Smooth muscle cell (in vitro differentiated cells): ENCODE results near the gene GRID1. TPM values are rescaled to one million over a fixed set of nuclear protein-coding genes. Genes with fewer than 3 reads are reported as not detected.

ENCODE experiments used
- DNase-seq: peaks from one replicate; lab custom pipeline; 2025; ENCODE audit not compliant: unreplicated experiment; lab: John Stamatoyannopoulos, UW
- H2AFZ ChIP-seq: fragments of 200-600 bp; sonication (generic); 2 replicates; pipeline ENCODE4 v1.6.0; 2016; ENCODE audit warnings: antibody characterized with exemption, low read depth, mild to moderate bottlenecking
- H3F3A ChIP-seq: fragments of 200-600 bp; sonication (generic); 2 replicates; pipeline ENCODE4 v1.6.0; 2017; ENCODE audit warnings: antibody characterized with exemption, low read depth
- H3K27ac ChIP-seq: fragments of 200-600 bp; sonication (generic); 2 replicates; pipeline ENCODE4 v1.5.1; 2016; ENCODE audit warnings: low read depth, mild to moderate bottlenecking
- H3K27me3 ChIP-seq: fragments of 200-600 bp; sonication (generic); 2 replicates; pipeline ENCODE4 v1.6.1; 2016; ENCODE audit warnings: low read depth, mild to moderate bottlenecking
- H3K36me3 ChIP-seq: fragments of 200-600 bp; sonication (generic); 2 replicates; pipeline ENCODE4 v1.5.1; 2016; ENCODE audit warnings: low read depth
- H3K4me1 ChIP-seq: fragments of 200-600 bp; sonication (generic); 2 replicates; pipeline ENCODE4 v1.5.1; 2016; ENCODE audit warnings: low read depth
- H3K4me2 ChIP-seq: fragments of 200-600 bp; sonication (generic); 2 replicates; pipeline ENCODE4 v1.6.0; 2016; ENCODE audit warnings: mild to moderate bottlenecking
- H3K4me3 ChIP-seq: fragments of 200-600 bp; sonication (generic); 2 replicates; pipeline ENCODE4 v1.5.1; 2016; ENCODE audit warnings: mild to moderate bottlenecking
- H3K79me2 ChIP-seq: fragments of 200-600 bp; sonication (generic); 2 replicates; pipeline ENCODE4 v1.6.0; 2016; ENCODE audit warnings: low read depth, mild to moderate bottlenecking
- H3K9ac ChIP-seq: fragments of 200-600 bp; sonication (generic); 2 replicates; pipeline ENCODE4 v1.6.0; 2016; ENCODE audit warnings: low read depth
- H3K9me3 ChIP-seq: fragments of 200-600 bp; sonication (generic); replicated peaks from 2 replicates; pipeline ENCODE4 v1.5.1; 2016; ENCODE audit warnings: low read depth
- H4K20me1 ChIP-seq: fragments of 200-600 bp; sonication (generic); 2 replicates; pipeline ENCODE4 v1.6.0; 2016; ENCODE audit warnings: low read depth
- WGBS: methylation state at CpG from one replicate; pipeline ENCODE4 v1.1.7; 2016; ENCODE audit warnings: low lambda C conversion rate; 5-methylcytosine and 5-hydroxymethylcytosine counted together
- polyA plus RNA-seq: library from polyadenylated mRNA; unstranded; fragments of >200 nt; fragmentation: Nextera tagmentation; extraction: Ambion mirVana; gene quantifications from 2 replicates; pipeline ENCODE4 v1.2.1, GENCODE V29; 2016
- total RNA-seq: library from RNA; depleted of rRNA; stranded (reverse); fragments of >200 nt; gene quantifications from 2 replicates; pipeline ENCODE4 v1.2.3, GENCODE V29; 2014
- TF ChIP-seq, protein P1 (sequence below): fragments of 200-600 bp; sonication (generic); IDR thresholded peaks from 2 replicates; pipeline ENCODE4 v1.5.1; 2017; ENCODE audit warnings: borderline replicate concordance, mild to moderate bottlenecking, antibody characterized with exemption; ENCODE audit not compliant: insufficient read depth, poor library complexity, severe bottlenecking

Gene GRID1
- total and polyA plus RNA-seq, 2 experiments from 2014 or later, result 4.4 to 7.4 TPM

DNA sequence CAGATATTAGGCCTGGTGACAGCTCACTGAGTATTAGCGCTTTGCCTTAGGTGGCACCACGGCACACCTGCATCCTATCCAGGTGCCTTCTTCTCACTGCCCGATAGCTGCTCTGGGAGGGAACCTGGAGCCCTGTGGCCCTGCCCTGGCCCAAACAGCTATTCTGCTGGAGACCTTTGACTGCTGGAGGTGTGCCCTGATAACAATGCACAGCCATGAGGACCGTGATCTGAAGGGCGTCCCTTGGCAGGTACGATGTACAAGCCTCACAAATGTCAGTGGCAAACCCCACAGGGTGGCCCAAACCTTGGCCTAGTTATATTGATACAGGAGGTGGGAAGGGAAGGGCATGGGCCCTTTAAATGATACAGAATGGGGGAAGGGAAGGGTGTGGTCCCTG is 259.5 kb downstream of the GRID1 start:
- no peak for DNase-seq
- no peak overlapping the region for H3K4me3 ChIP-seq
- 98% methylated on average over 6 of the region's 6 CpGs for WGBS

DNA sequence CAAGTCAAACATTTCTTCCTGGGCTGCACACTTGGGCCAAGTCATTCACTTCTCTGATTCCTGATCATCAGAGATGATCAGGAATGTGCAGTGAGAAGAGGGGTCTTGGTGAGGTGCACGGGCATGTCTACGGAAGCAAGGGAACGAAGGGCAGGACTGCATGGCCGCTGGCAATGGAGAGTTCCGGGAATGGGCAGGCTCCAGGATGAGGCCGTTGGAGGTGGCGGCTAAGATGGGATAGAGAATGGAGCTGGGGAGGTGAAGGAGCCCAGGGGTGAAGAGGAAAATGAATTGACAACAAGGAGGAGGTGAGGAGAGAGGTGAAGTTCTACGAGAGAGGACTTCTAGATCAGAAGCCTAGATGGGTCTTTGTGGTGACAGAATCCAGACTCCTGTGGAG is 260.0 kb downstream of the GRID1 start:
- Histone ChIP-seq H4K20me1 (no peaks in the 10 kb centered on the region), H3K79me2 (no peaks in the 10 kb centered on the region), H3K9me3 (no peaks in the 10 kb centered on the region), H3K4me2 (no peak overlapping the region), H3K4me1 (no peaks in the 10 kb centered on the region), H3K4me3 (no peak overlapping the region), H2AFZ (no peak overlapping the region), H3K9ac (no peak overlapping the region), H3K27ac (no peak overlapping the region), H3K36me3 (no peaks in the 10 kb centered on the region), H3K27me3 (no peaks in the 10 kb centered on the region), H3F3A (no peaks in the 10 kb centered on the region)
- TF ChIP-seq, protein P1, sequence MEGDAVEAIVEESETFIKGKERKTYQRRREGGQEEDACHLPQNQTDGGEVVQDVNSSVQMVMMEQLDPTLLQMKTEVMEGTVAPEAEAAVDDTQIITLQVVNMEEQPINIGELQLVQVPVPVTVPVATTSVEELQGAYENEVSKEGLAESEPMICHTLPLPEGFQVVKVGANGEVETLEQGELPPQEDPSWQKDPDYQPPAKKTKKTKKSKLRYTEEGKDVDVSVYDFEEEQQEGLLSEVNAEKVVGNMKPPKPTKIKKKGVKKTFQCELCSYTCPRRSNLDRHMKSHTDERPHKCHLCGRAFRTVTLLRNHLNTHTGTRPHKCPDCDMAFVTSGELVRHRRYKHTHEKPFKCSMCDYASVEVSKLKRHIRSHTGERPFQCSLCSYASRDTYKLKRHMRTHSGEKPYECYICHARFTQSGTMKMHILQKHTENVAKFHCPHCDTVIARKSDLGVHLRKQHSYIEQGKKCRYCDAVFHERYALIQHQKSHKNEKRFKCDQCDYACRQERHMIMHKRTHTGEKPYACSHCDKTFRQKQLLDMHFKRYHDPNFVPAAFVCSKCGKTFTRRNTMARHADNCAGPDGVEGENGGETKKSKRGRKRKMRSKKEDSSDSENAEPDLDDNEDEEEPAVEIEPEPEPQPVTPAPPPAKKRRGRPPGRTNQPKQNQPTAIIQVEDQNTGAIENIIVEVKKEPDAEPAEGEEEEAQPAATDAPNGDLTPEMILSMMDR, result no peak
- DNase-seq, result no peak
- WGBS, result 97% methylated on average over 8 of the region's 8 CpGs

More for the DNA sequence above, 259.5 kb downstream of the GRID1 start:
- H3K4me2 ChIP-seq, result no peak overlapping the region
- TF ChIP-seq, protein P1, result no peak
- no peaks in the 10 kb centered on the region for H3K79me2 ChIP-seq
- H3K9me3 ChIP-seq, result no peaks in the 10 kb centered on the region
- H2AFZ ChIP-seq, result no peak overlapping the region
- H3K9ac ChIP-seq, result no peak overlapping the region
- no peaks in the 10 kb centered on the region for H3K4me1 ChIP-seq
- no peak overlapping the region for H3K27ac ChIP-seq
- no peaks in the 10 kb centered on the region for H3F3A ChIP-seq
- no peaks in the 10 kb centered on the region for H3K27me3 ChIP-seq
- H3K36me3 ChIP-seq, result no peaks in the 10 kb centered on the region
- no peaks in the 10 kb centered on the region for H4K20me1 ChIP-seq

DNA sequence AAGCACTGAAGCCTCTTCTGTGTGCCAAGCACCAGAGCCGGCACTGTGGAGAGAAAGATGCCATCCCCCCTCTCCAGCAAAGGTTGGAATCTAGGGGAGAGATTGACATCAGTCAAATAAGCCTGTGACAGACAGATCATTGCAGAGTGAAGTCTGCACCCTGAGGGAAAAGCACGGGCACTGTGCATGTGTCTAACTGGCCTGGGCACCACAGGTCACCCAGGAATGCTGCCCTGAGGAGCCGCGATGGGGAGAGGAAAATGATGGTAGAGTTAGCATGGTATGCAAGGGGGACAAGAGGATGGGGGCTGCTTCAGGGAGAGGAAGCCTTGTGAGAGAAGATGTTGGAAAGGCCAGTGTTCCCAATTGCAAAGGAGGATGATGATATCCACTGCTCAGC is 261.0 kb downstream of the GRID1 start:
- no peak for DNase-seq
- H3K36me3 ChIP-seq, result no peaks in the 10 kb centered on the region
- no peak overlapping the region for H3K9ac ChIP-seq

DNA sequence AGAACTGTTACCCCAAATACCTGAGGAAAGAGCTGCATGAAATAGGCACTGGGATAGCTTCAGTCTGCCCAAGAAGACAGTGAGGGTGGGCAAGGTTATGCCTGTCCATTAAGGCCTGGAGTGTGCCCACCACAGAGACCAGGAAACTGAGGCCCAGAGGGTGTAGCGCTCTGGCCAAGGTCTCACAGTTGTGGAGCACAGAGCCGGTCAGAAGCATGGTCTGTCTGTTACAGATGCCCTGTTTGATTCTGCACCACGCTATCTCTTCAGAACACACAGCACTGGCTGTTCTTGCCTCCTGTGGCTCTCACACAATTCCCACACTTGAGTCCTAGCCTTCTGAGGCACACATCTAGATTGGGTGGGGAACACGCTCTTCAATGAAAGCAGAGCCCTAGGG is 261.4 kb downstream of the GRID1 start:
- no peak overlapping the region for H3K4me2 ChIP-seq
- H3K79me2 ChIP-seq, result no peaks in the 10 kb centered on the region
- TF ChIP-seq, protein P1, result no peak
- no peak overlapping the region for H3K4me3 ChIP-seq
- H3K36me3 ChIP-seq, result no peaks in the 10 kb centered on the region
- no peak for DNase-seq
- no peaks in the 10 kb centered on the region for H3K27me3 ChIP-seq
- H3K27ac ChIP-seq, result no peak overlapping the region
- H3K9me3 ChIP-seq, result no peaks in the 10 kb centered on the region
- peaks cover 5% of the 10 kb centered on the region for H3K4me1 ChIP-seq
- no peak overlapping the region for H2AFZ ChIP-seq
- no peaks in the 10 kb centered on the region for H4K20me1 ChIP-seq
- WGBS, result 96% methylated on average over 4 of the region's 4 CpGs
- peaks cover 6% of the 10 kb centered on the region for H3F3A ChIP-seq
- H3K9ac ChIP-seq, result no peak overlapping the region

More for the DNA sequence above, 261.0 kb downstream of the GRID1 start:
- H3K79me2 ChIP-seq, result no peaks in the 10 kb centered on the region
- H3K9me3 ChIP-seq, result no peaks in the 10 kb centered on the region
- H3K4me1 ChIP-seq, result peaks cover under 1% of the 10 kb centered on the region
- 91% methylated on average over 4 of the region's 4 CpGs for WGBS
- no peak overlapping the region for H2AFZ ChIP-seq
- peaks cover 2% of the 10 kb centered on the region for H3F3A ChIP-seq
- H3K27me3 ChIP-seq, result no peaks in the 10 kb centered on the region
- H3K4me3 ChIP-seq, result no peak overlapping the region
- no peak overlapping the region for H3K4me2 ChIP-seq
- H4K20me1 ChIP-seq, result no peaks in the 10 kb centered on the region
- TF ChIP-seq, protein P1, result no peak
- H3K27ac ChIP-seq, result no peak overlapping the region
